ENCODE results near the gene PCNT.

GRCh38 chr21:46411236-46411635, 87.3 kb downstream of the PCNT start:
- TF ChIP-seq CTCF (IDR thresholded peaks at IDR 0.05 in 8 of 11, conservative IDR thresholded peaks at IDR 0.05 in 3 of 11), result no peak
- no peak for TF ChIP-seq POLR2A (IDR thresholded peaks at IDR 0.05)

All from spleen (tissue), 7 donors.